GM18909 (cell line): ENCODE data around the gene NCCRP1.

Source experiments
- ATAC-seq: cut with Tn5 transposase; IDR thresholded peaks from one replicate; pipeline ENCODE4 v1.9.1; 2021; ENCODE audit warnings: mild to moderate bottlenecking; ENCODE audit not compliant: unreplicated experiment, poor library complexity

NCCRP1 gene

GRCh38 chr19:39196860-39197562 is at the start of gene NCCRP1:
Gene NCCRP1, plus strand, starts transcription at chr19:39196964. Its CDS starts 19 bp downstream, at chr19:39196983.
- ATAC-seq: no peak

- no peak for ATAC-seq
Measured at GRCh38 chr19:39147480-39147879, 49.3 kb upstream of the NCCRP1 start.

- ATAC-seq: no peak
Measured at GRCh38 chr19:39148939-39149529, 47.7 kb upstream of the NCCRP1 start.

- ATAC-seq: no peak
Measured at GRCh38 chr19:39150235-39150634, 46.5 kb upstream of the NCCRP1 start.

- ATAC-seq: no peak
Measured at GRCh38 chr19:39150807-39151600, 45.8 kb upstream of the NCCRP1 start.

GRCh38 chr19:39152066-39152465 is 44.7 kb upstream of the NCCRP1 start:
- no peak for ATAC-seq

GRCh38 chr19:39154100-39154628 is 42.6 kb upstream of the NCCRP1 start:
- ATAC-seq: no peak

- no peak for ATAC-seq
Measured at GRCh38 chr19:39154629-39155100, 42.1 kb upstream of the NCCRP1 start.

GRCh38 chr19:39155114-39155700 is 41.6 kb upstream of the NCCRP1 start:
- ATAC-seq: no peak

- ATAC-seq: no peak
Measured at GRCh38 chr19:39155741-39156140, 41.0 kb upstream of the NCCRP1 start.

- ATAC-seq: no peak
Measured at GRCh38 chr19:39156326-39157230, 40.2 kb upstream of the NCCRP1 start.

GRCh38 chr19:39157275-39157996 is 39.3 kb upstream of the NCCRP1 start:
- ATAC-seq: no peak

- ATAC-seq: no peak
Measured at GRCh38 chr19:39157997-39158389, 38.8 kb upstream of the NCCRP1 start.

- ATAC-seq: no peak
Measured at GRCh38 chr19:39158646-39159260, 38.0 kb upstream of the NCCRP1 start.

GRCh38 chr19:39160523-39160861 is 36.3 kb upstream of the NCCRP1 start:
- no peak for ATAC-seq

- no peak for ATAC-seq
Measured at GRCh38 chr19:39160889-39161672, 35.7 kb upstream of the NCCRP1 start.

- no peak for ATAC-seq
Measured at GRCh38 chr19:39162441-39163043, 34.2 kb upstream of the NCCRP1 start.
